Measurements from ENCODE around the gene GJB4. TPM values are rescaled to one million over a fixed set of nuclear protein-coding genes. Genes with fewer than 3 reads are reported as not detected.
"Not testable (repeated sequence)": the region's sequence is repeated elsewhere in the genome, so short reads cannot be mapped to it uniquely, and the experiment has no call there.

GJB4 gene
- not detected for polyA plus RNA-seq (ENCODE audit: low read depth in 6 of 6)

GRCh38 chr1:34759503-34760357, at the start of gene GJB4:
Gene GJB4 (plus strand): TSS chr1:34759740. CDS start chr1:34761255, 1,515 bp downstream.
- ATAC-seq (ENCODE audit: low read depth in 2 of 2) (no peak), DNase-seq (no peak)
- Mint-ChIP-seq H3K36me3 (no peaks in the 10 kb centered on the region), H3K27ac (peak within 1 kb of the TSS in 1 of 6 donors; percentile 7), H3K4me3 (no peak within 1 kb of the TSS), H3K27me3 (peaks cover 12 to 30% (median 26%) of the 10 kb centered on the region in 3 donors), H3K9me3 (peaks cover 0 to 3% (median 0%) of the 10 kb centered on the region in 7 donors), H3K4me1 (no peaks in the 10 kb centered on the region)

DNA sequence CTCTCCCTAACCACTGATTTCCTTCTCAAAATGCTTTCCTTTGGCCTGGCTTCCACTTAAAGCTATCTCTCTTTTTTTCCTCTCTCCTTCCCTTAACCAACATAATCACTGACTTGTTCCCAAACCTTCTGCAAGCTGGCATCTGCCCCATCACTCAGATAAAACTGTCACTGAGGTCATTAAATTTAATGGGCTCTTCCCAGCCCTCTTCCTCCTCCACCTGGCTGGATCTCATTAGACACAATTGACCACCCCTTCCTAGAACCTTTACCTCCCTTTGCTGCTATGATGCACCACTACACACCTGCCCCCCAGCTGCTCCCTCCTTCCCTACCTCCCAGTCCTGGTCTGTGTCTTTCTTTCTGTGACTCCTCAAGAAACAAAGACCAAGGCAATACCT, 48.7 kb upstream of the GJB4 start:
- no peak overlapping the region for H3K27ac Mint-ChIP-seq
- no peaks in the 10 kb centered on the region for H3K4me1 Mint-ChIP-seq
- H3K4me3 Mint-ChIP-seq: no peak overlapping the region
- ATAC-seq (ENCODE audit: low read depth in 2 of 2): no peak
- peaks cover 17 to 41% (median 18%) of the 10 kb centered on the region in 3 donors for H3K27me3 Mint-ChIP-seq
- peaks cover 0 to 8% (median 1%) of the 10 kb centered on the region in 7 donors for H3K9me3 Mint-ChIP-seq
- no peaks in the 10 kb centered on the region for H3K36me3 Mint-ChIP-seq
- no peak for DNase-seq

DNA sequence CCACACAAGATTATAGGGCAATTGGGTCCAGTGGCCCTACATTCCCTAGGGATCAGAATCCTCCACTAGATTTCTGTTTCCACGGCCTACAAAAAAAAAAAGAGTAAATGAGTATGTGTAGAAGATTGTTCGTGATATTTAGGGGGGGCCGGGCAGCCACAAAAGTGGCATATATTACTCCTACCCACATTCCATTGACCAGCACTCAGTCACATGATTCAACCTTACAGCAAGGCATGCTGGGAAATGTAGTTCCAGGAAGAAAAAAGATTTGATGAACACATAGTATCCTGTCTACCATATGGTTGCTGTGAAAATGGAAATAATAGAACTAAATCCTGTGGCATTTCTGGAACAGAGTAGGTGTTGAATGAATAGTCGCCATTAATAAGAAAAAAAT, 48.1 kb upstream of the GJB4 start:
- Mint-ChIP-seq H3K4me3 (no peak overlapping the region), H3K9me3 (peaks cover 0 to 8% (median 1%) of the 10 kb centered on the region in 7 donors), H3K27me3 (peaks cover 13 to 35% (median 14%) of the 10 kb centered on the region in 3 donors), H3K4me1 (no peaks in the 10 kb centered on the region), H3K27ac (no peak overlapping the region), H3K36me3 (no peaks in the 10 kb centered on the region)
- DNase-seq (no peak), ATAC-seq (ENCODE audit: low read depth in 2 of 2) (no peak)

- H3K27ac Mint-ChIP-seq: peak overlapping the region in 1 of 6 donors; percentile 40
- DNase-seq (no peak), ATAC-seq (ENCODE audit: low read depth in 2 of 2) (no peak)
- no peaks in the 10 kb centered on the region for H3K4me1 Mint-ChIP-seq
- H3K36me3 Mint-ChIP-seq: no peaks in the 10 kb centered on the region
- peaks cover 0 to 8% (median 1%) of the 10 kb centered on the region in 7 donors for H3K9me3 Mint-ChIP-seq
- no peak overlapping the region for H3K4me3 Mint-ChIP-seq
- peaks cover 13 to 40% (median 14%) of the 10 kb centered on the region in 3 donors for H3K27me3 Mint-ChIP-seq
These were observed 47.4 kb upstream of the GJB4 start for GRCh38 chr1:34712007-34712688.

- Mint-ChIP-seq H3K36me3 (peaks cover 0 to 8% of the 10 kb centered on the region in 2 donors), H3K9me3 (peaks cover 0 to 13% (median 8%) of the 10 kb centered on the region in 7 donors), H3K4me1 (no peaks in the 10 kb centered on the region), H3K27ac (no peak overlapping the region), H3K27me3 (peaks cover 12 to 49% (median 23%) of the 10 kb centered on the region in 3 donors), H3K4me3 (no peak overlapping the region)
- DNase-seq (no peak), ATAC-seq (ENCODE audit: low read depth in 2 of 2) (no peak)
These were observed 46.1 kb upstream of the GJB4 start for GRCh38 chr1:34713443-34713842.

GRCh38 chr1:34714386-34714785, 45.2 kb upstream of the GJB4 start:
- Mint-ChIP-seq H3K4me1 (no peaks in the 10 kb centered on the region), H3K9me3 (peaks cover 0 to 13% (median 8%) of the 10 kb centered on the region in 7 donors), H3K4me3 (no peak overlapping the region), H3K36me3 (peaks cover 0 to 8% of the 10 kb centered on the region in 2 donors), H3K27ac (no peak overlapping the region), H3K27me3 (peaks cover 9 to 54% (median 31%) of the 10 kb centered on the region in 3 donors)
- DNase-seq (no peak), ATAC-seq (ENCODE audit: low read depth in 2 of 2) (no peak)

DNA sequence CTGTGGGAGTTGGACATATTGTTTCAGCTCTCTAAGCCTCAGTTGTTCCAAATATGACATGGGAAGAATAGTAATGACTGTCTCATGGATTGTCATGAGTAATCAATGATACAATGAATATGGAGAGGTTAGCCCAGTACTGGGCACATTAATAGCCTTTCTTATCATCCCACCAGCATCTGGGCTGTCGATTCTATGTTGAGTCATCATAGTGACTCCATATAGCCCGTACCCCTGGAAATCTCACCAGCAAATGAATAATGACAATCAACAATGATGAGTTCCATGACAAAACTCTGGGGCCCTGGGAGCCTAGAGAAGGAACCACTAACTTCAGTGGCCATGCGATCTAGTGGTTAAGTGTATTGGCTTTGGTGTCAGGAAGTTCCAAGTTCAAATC, 44.4 kb upstream of the GJB4 start:
- no peaks in the 10 kb centered on the region for H3K4me1 Mint-ChIP-seq
- H3K27me3 Mint-ChIP-seq: peaks cover 14 to 55% (median 38%) of the 10 kb centered on the region in 3 donors
- H3K27ac Mint-ChIP-seq: no peak overlapping the region
- peaks cover 0 to 11% (median 7%) of the 10 kb centered on the region in 7 donors for H3K9me3 Mint-ChIP-seq
- no peak for DNase-seq
- H3K4me3 Mint-ChIP-seq: no peak overlapping the region
- peaks cover 0 to 8% of the 10 kb centered on the region in 2 donors for H3K36me3 Mint-ChIP-seq
- ATAC-seq (ENCODE audit: low read depth in 2 of 2): no peak

DNA sequence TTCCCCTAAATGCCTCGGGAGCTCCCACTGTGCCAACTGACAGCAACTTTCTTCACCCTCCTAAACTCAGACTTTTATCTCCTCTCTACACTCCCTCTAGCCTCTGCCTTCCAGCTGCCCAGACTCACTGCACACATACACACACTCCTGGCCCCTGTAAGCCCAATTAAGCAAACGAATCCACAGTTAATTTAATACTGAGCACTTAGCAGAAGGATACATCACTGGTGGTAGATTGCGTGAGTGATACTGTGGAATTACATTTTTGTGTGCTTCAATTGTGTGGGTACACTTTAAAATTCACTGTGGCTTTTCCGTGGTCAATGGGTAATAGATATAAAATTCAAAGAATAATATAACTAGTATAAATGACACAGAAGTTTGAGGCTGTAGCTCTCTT, 38.3 kb upstream of the GJB4 start:
- ATAC-seq (ENCODE audit: low read depth in 2 of 2) (no peak), DNase-seq (no peak)
- H3K4me3 Mint-ChIP-seq: no peak overlapping the region
- peaks cover 23 to 78% (median 51%) of the 10 kb centered on the region in 3 donors for H3K27me3 Mint-ChIP-seq
- H3K27ac Mint-ChIP-seq: no peak overlapping the region
- H3K4me1 Mint-ChIP-seq: no peaks in the 10 kb centered on the region
- peaks cover 0 to 8% of the 10 kb centered on the region in 2 donors for H3K36me3 Mint-ChIP-seq
- peaks cover 0 to 9% (median 6%) of the 10 kb centered on the region in 7 donors for H3K9me3 Mint-ChIP-seq

GRCh38 chr1:34721646-34722355, 37.7 kb upstream of the GJB4 start:
- Mint-ChIP-seq H3K36me3 (peaks cover 0 to 8% of the 10 kb centered on the region in 2 donors), H3K4me1 (no peaks in the 10 kb centered on the region), H3K9me3 (peaks cover 0 to 9% (median 6%) of the 10 kb centered on the region in 7 donors), H3K27ac (no peak overlapping the region), H3K4me3 (no peak overlapping the region), H3K27me3 (peaks cover 26 to 75% (median 51%) of the 10 kb centered on the region in 3 donors)
- DNase-seq: no peak
- ATAC-seq (ENCODE audit: low read depth in 2 of 2): no peak

- no peak overlapping the region for H3K4me3 Mint-ChIP-seq
- peaks cover 0 to 2% (median 0%) of the 10 kb centered on the region in 7 donors for H3K9me3 Mint-ChIP-seq
- ATAC-seq (ENCODE audit: low read depth in 2 of 2): no peak
- H3K36me3 Mint-ChIP-seq: no peaks in the 10 kb centered on the region
- no peaks in the 10 kb centered on the region for H3K4me1 Mint-ChIP-seq
- DNase-seq: no peak
- peaks cover 34 to 42% (median 42%) of the 10 kb centered on the region in 3 donors for H3K27me3 Mint-ChIP-seq
- H3K27ac Mint-ChIP-seq: no peak overlapping the region
These were observed 32.7 kb upstream of the GJB4 start for GRCh38 chr1:34726861-34727260.

GRCh38 chr1:34730485-34730884, 29.1 kb upstream of the GJB4 start:
- Mint-ChIP-seq H3K27me3 (peaks cover 28 to 42% (median 33%) of the 10 kb centered on the region in 3 donors), H3K9me3 (no peaks in the 10 kb centered on the region), H3K36me3 (no peaks in the 10 kb centered on the region), H3K4me3 (no peak overlapping the region), H3K4me1 (no peaks in the 10 kb centered on the region), H3K27ac (no peak overlapping the region)
- ATAC-seq (ENCODE audit: low read depth in 2 of 2): no peak
- no peak for DNase-seq

GRCh38 chr1:34732831-34733230, 26.7 kb upstream of the GJB4 start:
- not testable (repeated sequence) for H3K36me3 Mint-ChIP-seq; DNase-seq; H3K4me1 Mint-ChIP-seq; H3K4me3 Mint-ChIP-seq; ATAC-seq (ENCODE audit: low read depth in 2 of 2); H3K9me3 Mint-ChIP-seq; H3K27ac Mint-ChIP-seq
- H3K27me3 Mint-ChIP-seq: peaks cover 28 to 38% (median 31%) of the 10 kb centered on the region in 3 donors

GRCh38 chr1:34736692-34737091, 22.8 kb upstream of the GJB4 start:
- no peak for ATAC-seq (ENCODE audit: low read depth in 2 of 2)
- H3K27ac Mint-ChIP-seq: no peak overlapping the region
- no peak overlapping the region for H3K4me3 Mint-ChIP-seq
- H3K36me3 Mint-ChIP-seq: no peaks in the 10 kb centered on the region
- H3K4me1 Mint-ChIP-seq: no peaks in the 10 kb centered on the region
- DNase-seq: no peak
- peaks cover 8 to 45% (median 31%) of the 10 kb centered on the region in 3 donors for H3K27me3 Mint-ChIP-seq
- H3K9me3 Mint-ChIP-seq: no peaks in the 10 kb centered on the region
